Raji (cell line): ENCODE data around the gene CAMK1D.

ENCODE experiments used
- POLR2A ChIP-seq: IDR thresholded peaks from 2 replicates; pipeline ENCODE4 v1.6.1; 2011; ENCODE audit warnings: low read depth, low read length, control low read depth; ENCODE audit not compliant: insufficient read depth

CAMK1D gene

DNA sequence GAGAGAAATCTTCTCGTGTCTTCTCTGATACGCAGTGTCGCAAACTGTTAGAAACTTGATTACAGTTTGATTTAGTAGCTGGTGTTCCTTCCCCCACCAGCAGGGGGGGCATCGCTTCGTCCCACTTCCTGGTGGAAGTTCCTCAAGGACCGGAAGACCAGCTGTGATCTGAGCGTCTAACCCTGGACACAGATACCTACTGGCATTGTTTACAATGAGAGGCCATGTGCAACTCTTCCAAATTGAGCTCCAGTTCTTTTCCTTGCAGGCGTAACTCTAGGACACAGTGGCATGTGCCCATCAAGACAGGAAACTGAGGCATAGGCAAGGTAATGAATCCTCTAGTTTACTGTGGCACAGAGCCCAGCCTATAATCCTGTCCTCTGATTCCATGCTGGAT lies 433.2 kb downstream of the CAMK1D start:
- TF ChIP-seq POLR2A, result no peak

DNA sequence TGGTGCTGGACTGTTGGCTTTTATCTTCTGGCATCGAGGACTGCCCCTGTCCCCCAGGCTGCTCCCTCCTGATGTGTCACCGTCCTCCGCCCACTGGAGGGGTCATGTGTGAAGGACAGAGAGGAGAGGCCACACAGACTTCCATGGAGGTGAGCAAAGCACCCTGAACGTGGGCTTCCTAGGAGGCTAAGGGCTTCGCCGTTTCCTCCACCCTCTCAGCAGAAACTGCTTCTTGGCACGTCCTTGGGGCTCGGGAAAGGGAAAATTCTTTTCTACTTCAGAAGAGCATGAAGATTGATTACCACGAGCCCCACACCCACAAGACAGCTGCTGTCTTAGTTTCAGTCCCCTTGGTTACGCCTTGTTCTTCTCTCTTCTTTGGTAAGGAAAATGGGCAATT lies 433.9 kb downstream of the CAMK1D start:
- TF ChIP-seq POLR2A, result no peak

DNA sequence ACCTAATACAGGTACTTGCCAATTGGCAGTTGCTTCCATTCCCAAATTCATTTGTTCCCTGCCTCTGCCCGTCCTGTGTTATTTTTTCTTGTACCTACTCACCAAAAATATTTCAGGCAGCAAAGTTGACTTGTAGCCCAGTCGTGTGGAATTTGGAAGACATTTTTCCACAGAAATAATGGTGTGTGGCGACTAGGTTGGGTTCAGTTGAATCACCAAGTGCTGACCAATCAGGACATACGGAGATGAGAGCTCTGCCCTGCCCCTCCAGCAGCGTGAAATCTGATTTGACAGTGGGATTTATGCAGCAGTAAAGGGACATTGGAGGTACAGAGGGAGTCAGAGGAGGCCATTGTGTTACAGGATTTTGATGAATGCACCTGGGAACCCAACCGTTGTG lies 435.3 kb downstream of the CAMK1D start:
- TF ChIP-seq POLR2A, result no peak

DNA sequence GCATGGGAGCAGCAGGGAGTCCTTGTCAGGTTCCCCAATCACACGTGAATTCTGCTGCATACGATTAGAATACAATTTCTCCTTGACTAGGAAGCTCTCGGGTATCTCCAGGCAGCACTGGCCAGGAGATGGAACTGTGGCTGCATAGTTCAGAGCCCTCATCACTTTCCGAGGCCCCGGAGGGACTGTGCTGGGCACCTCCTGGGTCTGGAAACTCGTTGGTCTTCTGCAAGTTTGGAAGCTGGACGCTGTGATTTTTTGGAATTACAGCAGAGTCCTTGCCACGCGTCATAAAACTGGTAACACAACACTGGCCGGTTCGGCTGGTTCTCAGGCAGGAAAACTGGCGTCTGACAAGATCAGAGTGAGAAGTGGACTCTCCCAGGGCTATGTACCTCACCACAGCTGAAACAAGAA lies 436.1 kb downstream of the CAMK1D start:
- no peak for TF ChIP-seq POLR2A

DNA sequence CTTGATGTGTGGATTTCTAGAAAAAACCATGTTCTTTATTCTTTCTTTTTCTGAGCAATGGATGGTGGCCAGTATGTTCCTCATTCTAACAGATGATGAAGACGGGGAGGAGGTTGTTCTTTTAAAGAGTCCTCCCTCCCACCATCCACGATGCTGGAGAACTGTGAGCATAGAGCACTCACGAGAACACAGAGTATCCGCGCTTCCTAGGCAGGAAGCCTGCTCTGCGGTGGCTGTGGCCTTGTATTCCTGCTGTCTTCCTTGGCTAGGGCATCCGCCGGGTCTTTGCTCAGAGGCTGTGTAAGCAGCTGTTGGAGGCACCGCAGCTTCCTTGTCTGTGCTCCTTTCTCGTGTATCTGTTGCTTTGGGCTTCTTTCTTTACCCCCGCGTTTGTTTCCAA lies 437.9 kb downstream of the CAMK1D start:
- no peak for TF ChIP-seq POLR2A

DNA sequence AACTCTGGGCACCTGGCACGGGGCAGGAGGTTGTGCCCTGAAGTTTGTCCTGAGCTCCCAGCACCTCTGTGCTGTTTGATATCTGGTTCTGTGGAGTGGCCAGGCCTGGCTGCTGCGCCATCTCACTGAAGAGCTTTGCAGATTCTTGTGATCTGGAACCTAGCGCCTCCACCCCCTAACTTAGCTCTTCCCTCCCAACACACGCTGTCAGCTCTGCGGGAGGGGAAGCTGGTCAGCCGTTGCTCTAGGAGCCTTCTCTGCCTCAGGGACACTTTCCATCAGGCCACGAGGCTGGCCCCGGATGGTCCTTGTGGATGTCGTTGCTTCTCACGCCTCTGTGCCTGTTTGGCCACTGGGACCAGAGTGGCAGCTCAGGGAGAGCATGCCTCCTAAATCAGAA lies 438.9 kb downstream of the CAMK1D start:
- no peak for TF ChIP-seq POLR2A

DNA sequence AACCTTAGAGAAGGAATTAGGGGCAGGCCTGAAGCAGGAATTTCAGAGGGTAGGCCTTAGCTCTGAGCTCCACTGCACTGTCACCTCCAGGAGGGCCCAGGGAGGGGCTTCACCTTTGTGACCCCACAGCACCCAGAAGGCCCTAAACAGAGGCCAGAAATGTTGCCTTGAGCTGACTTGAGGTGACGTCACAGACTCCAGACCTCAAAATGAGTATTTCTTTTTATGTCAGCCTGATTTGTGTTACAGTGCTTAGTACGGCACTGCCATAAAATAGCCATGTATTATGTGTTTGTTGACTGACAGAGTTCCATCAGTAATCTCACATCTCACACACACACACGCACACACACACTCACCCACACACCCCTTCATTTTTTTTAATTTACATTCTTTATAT lies 440.9 kb downstream of the CAMK1D start:
- no peak for TF ChIP-seq POLR2A

DNA sequence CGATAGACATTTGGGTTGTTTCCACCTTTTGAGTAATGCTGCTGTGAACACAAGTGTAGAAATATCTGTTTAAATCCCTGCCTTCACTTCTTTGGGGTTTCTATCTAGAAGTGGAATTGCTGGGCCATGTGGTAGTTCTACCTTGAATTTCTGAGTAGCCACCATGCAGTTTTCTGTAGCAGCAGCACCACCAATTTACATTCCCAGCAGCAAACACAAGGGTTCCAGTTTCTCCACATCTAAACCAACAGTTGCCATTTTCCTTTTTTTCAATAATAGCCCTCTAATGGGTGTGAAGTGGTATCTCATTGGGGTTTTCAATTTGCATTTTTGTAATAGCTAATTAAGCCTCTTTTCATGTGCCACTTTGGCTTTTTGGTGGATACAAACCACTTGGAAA lies 442.4 kb downstream of the CAMK1D start:
- TF ChIP-seq POLR2A, result no peak

DNA sequence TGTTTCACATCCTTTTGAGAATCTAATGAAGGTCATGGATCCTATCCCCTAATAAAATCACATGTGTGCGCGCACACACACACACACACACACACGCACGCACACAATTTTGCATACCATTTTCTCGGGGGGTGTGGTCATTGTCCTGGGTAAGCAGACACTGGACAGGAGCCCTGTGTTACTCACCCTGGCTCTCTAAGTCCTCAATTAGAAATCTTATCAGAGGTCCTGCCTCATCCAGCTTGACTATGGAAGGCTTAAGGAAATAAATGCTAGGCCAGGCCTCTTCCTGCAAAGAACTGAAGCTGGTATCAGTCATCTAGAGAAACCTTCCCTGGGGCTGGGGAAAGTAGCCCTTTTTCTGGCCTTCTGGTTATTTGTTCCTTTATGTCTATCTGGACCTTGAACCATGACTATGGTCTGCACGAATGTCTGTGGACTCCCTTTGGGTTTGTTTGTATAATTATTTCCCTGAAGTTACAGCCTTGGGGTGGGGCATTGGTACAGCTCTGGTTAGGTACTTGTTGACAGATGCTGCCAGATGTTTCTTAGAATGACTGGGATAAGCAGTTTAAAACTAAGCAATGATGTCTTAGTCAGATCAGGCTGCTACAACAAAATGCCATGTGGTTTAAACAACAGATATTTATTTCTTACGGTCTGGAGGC lies 443.7 kb downstream of the CAMK1D start:
- TF ChIP-seq POLR2A, result no peak

DNA sequence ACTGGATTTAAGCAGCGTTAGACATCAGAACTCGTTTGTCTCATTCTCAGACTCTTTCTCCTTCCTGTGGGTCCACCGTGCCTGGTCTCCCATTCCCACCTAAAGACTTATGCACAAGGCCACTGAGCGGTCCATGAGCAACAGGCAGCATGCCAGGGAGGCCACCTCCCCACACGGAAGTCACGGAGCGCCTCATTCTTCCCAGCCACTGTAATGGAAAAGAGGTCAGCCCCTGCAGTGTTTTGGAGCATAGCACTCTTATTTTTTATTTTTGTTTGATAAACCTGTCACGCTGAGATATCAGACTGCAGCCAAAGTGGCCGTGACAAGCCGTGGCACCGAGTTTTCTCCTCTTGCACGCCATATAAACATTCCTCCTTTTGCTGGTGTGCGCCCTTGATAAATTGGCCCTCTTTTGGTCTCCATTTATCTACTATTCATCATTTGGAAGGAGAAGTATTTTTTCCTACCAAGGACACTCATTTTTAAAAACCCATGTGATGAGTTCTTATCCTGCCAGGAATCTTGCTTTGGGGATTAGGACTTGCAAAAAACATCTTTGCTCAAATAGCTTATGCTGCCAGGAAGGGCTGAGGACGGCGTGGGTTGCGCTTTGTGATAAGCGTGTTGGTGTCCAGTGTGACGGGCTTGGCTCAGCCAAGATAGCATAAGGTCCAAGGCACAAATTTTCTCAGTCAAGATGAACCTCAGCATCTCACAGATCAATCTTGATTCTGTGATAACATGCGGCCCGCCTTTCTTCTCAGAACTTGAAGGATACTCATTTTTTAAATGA lies 446.2 kb downstream of the CAMK1D start:
- TF ChIP-seq POLR2A, result no peak

DNA sequence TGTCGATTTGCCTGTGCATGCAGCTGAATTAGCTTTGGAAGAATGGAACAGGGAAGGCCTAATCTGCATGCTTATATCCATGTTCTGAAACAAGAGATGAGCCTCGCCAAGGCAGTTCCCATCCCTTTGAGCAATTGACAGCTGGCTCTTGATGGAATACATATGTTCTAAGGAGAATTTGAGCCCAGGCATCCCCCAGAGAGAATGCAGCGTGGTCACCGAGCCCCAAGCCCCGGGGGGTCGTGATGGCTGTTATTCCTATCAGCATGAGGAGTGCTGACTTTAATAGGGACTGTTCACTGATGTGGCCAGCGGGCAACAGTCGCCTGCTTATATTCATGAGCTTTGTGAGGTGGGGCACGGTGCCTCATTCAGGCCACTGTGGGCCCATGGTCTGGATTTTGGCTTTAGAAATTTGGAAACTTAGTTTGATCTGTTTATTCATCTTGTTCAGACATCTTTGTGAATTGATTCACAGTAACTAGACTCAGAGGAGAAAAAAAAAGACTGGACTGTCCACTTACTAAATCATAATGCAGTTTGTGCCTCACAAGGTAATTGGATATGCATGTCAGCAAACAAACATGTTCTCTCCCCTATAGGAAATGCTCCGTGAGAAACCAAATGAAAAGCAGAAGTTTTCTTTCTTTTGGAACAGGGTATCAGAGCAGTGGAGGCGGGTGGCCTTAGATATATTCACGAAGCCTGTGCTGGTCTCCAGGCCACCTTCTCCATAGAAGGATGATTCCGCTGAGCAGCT lies 447.2 kb downstream of the CAMK1D start:
- no peak for TF ChIP-seq POLR2A

DNA sequence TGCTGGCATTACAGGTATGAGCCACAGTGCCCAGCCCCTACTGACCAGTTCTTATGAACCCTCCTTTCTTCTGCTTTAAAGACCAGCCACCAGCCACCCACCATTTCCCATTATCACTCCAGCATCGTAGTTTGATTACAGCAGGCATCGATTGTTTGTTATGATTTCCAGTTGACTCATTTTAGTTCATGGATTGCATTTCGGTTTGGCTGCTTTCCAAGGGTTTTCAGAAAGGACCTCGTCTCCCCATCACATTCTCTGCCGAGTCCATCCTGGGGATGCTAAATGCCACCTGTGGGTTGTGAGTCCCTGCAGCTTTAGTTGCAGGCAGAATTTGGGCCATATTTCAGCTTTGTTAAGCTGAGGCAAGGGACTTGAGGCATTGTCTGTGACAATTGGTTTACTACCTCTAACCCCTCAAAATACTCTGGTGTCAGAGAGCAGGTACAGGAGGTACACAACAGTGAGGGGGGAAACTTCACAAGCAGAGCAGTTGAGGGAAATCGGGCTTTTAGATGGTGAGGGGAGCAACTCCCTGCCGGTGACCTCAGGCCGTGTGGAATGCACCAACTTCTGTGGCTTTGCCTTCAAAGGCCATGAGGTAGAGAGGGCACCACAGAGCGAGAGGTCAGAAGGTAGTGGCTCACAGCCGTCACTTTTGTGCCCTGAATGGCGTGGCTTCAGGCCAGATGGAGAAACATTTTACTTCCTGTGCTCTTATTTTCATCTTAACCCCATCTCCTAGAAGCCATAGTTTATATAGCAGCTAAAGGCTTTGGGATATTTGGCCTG lies 448.3 kb downstream of the CAMK1D start:
- TF ChIP-seq POLR2A, result no peak

DNA sequence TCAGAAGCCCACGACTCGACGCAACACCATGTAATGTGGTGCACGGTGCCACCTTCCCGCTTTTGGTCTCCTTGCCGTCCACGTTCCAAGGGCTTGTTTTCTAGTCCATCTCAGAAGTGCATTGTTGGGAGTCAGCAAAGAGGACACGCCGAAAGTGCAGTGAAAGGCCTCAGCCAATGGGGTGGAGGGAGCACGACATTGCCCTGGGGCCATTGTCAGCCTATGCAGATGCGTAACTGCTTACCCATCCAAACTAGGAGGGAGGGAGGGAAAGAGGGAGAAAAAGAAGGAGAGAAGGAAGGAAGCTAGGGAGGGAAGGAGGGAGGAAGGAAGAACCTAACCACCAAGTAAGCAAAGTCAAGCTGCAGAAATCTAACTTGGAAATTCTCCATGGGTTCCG lies 449.8 kb downstream of the CAMK1D start:
- TF ChIP-seq POLR2A, result no peak

DNA sequence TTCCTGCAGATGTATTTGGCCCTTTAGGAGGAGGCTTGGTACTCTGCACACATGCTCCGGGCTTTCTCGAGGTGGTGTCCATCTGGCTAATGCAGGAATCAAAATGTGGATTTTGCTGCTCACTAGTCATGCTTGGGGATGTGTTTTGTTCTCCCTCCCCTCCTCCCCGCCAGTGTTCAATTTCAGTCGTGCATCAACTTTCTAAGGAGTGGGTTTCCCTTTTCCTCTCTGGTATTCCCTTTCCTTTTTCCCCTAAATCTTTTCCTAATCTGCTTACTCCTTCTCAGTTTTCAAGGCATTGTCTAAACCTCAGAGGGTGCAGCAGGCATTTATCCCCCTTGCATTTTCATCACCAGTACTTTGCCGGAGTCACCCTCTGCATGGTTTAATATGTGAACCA lies 450.4 kb downstream of the CAMK1D start:
- TF ChIP-seq POLR2A, result no peak

DNA sequence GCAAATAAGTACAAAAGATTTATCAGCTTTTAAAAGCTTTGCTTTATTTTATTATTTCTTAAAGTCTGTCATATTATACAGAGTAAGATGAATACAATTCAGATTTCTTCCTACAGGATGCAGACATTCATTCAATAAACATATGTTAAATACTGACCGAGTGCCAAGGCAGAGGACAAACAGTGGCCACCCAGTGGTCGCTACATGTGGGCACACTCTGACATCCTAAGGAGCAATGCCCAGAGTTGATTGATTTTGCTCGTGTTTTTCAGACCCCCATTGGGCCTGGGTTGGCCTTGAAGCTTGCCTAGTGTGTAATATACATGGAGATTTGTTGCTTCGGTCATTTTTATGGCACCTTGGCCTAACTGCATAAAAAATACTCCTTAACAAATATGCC lies 451.0 kb downstream of the CAMK1D start:
- TF ChIP-seq POLR2A, result no peak

DNA sequence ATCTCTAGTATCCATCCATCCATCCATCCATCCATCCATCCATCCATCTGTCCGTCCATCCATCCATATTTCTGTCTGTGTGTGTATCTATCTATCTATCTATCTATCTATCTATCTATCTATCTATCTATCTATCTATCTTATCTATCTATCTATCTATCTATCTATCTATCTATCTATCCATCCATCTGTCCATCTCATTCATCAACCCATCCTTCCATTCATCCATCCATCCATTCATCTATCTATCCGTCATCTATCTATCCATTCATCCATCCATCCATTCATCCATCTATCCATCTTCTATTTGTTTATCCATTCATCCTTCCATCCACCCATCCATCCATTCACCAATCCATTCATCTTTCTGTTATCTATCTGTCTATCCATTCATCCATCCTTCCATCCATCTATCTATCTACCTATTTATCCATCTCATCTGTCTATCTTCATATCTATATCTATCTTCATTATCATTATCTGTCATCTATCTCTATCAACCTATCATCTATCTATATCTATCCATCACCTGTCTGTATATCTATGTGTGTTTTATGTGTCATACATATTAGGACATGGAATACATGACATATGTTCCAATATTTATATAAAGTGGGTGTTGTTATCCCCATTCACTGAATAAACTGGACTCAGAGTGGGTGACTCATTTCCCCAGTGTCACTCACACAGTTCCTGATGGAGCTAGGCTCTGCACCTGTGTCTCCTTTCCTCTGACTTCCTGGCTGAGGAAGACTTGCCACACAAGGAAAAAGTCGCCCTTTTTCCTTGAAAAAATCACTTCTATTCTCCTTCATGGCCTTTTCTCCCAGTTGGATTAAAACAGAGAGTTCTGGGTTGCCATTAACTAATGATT lies 452.1 kb downstream of the CAMK1D start:
- no peak for TF ChIP-seq POLR2A
